Measurements from ENCODE around the gene MZF1. TPM values are rescaled to one million over a fixed set of nuclear protein-coding genes. Genes with fewer than 3 reads are reported as not detected.

Gene MZF1
- total RNA-seq, 1 experiment from 2014 or later, result 33.0 TPM

- intact Hi-C loops (cut with micrococcal nuclease), result loop anchor here (5.0 kb wide), 2 partner anchors 188 to 298 kb away; partner anchors contain the start of gene ZSCAN22
- TF ChIP-seq CBX3 (IDR thresholded peaks at IDR 0.05; ENCODE audit: low read depth) (no peak), POLR2AphosphoS5 (IDR thresholded peaks at IDR 0.05; ENCODE audit: low read depth, low read length) (0 out of 2 replicates have a peak, but pooled peaks have one; percentile 10)
- TSS peak; percentile 43 for BruUV-seq (replicated peaks)
- Histone ChIP-seq H3K4me1 (ENCODE audit: control insufficient read depth in 1 of 2, insufficient read depth in 2 of 2, low read length in 2 of 2) (peaks cover 11 to 34% of the 10 kb centered on the region in 2 experiments), H3K36me3 (ENCODE audit: control insufficient read depth in 1 of 2, insufficient read depth in 2 of 2, low read length in 2 of 2) (peaks cover 2 to 17% of the 10 kb centered on the region in 2 experiments; a peak in 2 of 4 replicates), H3K9ac (ENCODE audit: low read length) (peak overlapping the region; percentile 95; the same call in 1 of the 2 replicates), H3K27ac (ENCODE audit: low read depth, low read length) (peak overlapping the region; percentile 80), H2AFZ (ENCODE audit: low read depth, low read length, poor library complexity, severe bottlenecking) (no peak overlapping the region), H4K20me1 (ENCODE audit: insufficient read depth) (no peaks in the 10 kb centered on the region), H3K79me2 (ENCODE audit: insufficient read depth, low read length) (peaks cover 51% of the 10 kb centered on the region), H3K9me2 (ENCODE audit: insufficient read depth) (no peaks in the 10 kb centered on the region), H3K4me3 (replicated peaks in 1 of 2; ENCODE audit: low read depth in 1 of 2, low read length in 2 of 2) (peak overlapping the region; percentile 78 to 91; a peak in 2 of 4 replicates), H3K4me2 (ENCODE audit: low read length) (peak overlapping the region; percentile 98), H3K9me3 (ENCODE audit: control insufficient read depth in 1 of 2, insufficient read depth in 1 of 2, low read depth in 1 of 2, low read length in 2 of 2) (no peaks in the 10 kb centered on the region), H3K27me3 (ENCODE audit: insufficient read depth, low read length) (no peaks in the 10 kb centered on the region)
- ATAC-seq (no peak), DNase-seq (ENCODE audit: low read depth, low spot score) (no peak)
- CTCF ChIA-PET, result no interaction called here
- POLR2A ChIA-PET, result interaction anchor here (1.8 to 2.1 kb wide), 2 partner anchors 16 to 44 kb away, joined by 7 read pairs; no protein-coding TSS in a partner anchor
- RAD21 ChIA-PET (ENCODE audit: low non-redundant PET in 1 of 2, low total read pairs in 2 of 2, uncharacterized antibody in 2 of 2, unreplicated experiment in 2 of 2), result no interaction called here
Observed at GRCh38 chr19:58515259-58515658, 57.9 kb downstream of the MZF1 start.

DNA sequence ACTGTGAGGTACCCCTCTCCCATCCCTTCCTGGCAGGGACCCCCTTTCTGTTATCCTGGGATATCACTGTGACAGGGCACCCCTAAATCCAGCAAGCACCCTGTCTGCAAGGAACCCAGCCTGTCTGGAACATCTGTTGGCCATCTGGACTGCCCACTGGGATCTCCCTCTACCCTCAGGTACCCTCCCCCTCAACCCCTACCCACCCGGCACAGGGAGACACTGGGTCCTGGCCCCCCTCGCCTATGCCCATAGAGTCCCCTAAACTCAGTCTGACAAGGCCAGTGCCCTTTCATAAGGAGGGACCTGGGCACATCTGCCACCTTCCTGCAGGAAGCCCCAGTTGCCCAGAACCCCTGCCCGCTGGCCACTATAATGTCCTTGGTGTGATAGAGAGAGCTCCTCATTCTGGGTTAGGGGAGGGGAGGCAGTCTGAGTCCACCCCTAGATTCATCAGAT is 58.5 kb downstream of the MZF1 start:
- Histone ChIP-seq H3K4me2 (ENCODE audit: low read length) (peak overlapping the region; percentile 98), H3K4me3 (replicated peaks in 1 of 2; ENCODE audit: low read depth in 1 of 2, low read length in 2 of 2) (peak overlapping the region; percentile 78 to 91), H3K9me2 (ENCODE audit: insufficient read depth) (no peaks in the 10 kb centered on the region), H3K9me3 (ENCODE audit: control insufficient read depth in 1 of 2, insufficient read depth in 1 of 2, low read depth in 1 of 2, low read length in 2 of 2) (no peaks in the 10 kb centered on the region), H2AFZ (ENCODE audit: low read depth, low read length, poor library complexity, severe bottlenecking) (no peak overlapping the region), H3K9ac (ENCODE audit: low read length) (peak overlapping the region; percentile 95), H3K27ac (ENCODE audit: low read depth, low read length) (peak overlapping the region; percentile 80), H3K4me1 (ENCODE audit: control insufficient read depth in 1 of 2, insufficient read depth in 2 of 2, low read length in 2 of 2) (peaks cover 11 to 32% of the 10 kb centered on the region in 2 experiments), H4K20me1 (ENCODE audit: insufficient read depth) (no peaks in the 10 kb centered on the region), H3K79me2 (ENCODE audit: insufficient read depth, low read length) (peaks cover 51% of the 10 kb centered on the region), H3K27me3 (ENCODE audit: insufficient read depth, low read length) (no peaks in the 10 kb centered on the region), H3K36me3 (ENCODE audit: control insufficient read depth in 1 of 2, insufficient read depth in 2 of 2, low read length in 2 of 2) (peaks cover 2 to 17% of the 10 kb centered on the region in 2 experiments; a peak in 2 of 4 replicates)
- ChIA-PET RAD21 (ENCODE audit: low non-redundant PET in 1 of 2, low total read pairs in 2 of 2, uncharacterized antibody in 2 of 2, unreplicated experiment in 2 of 2) (interaction anchor here in 1 of 2 experiments (1.0 kb wide), 1 partner anchor 40 kb away, joined by 3 read pairs; the partner anchor contains the start of gene CHMP2A), POLR2A (interaction anchor here (0.9 to 2.1 kb wide), 7 partner anchors 15 to 286 kb away, joined by 3 to 10 read pairs (median 6); partner anchors contain the start of genes CHMP2A, ZNF446 and ZNF544), CTCF (interaction anchor here (0.6 to 1.6 kb wide), 11 partner anchors 8 to 1194 kb away, joined by 3 to 11 read pairs (median 5); partner anchors contain the start of genes TRIM28, ZNF497 and ZNF543)
- no peak for TF ChIP-seq EGR1 (IDR thresholded peaks at IDR 0.05; ENCODE audit: low read depth)
- TF ChIP-seq SIN3A (IDR thresholded peaks at IDR 0.05; ENCODE audit: low read depth), result no peak
- no peak for TF ChIP-seq ATF3 (IDR thresholded peaks at IDR 0.05)
- TF ChIP-seq POLR2A (IDR thresholded peaks at IDR 0.05; ENCODE audit: borderline replicate concordance, extremely low read depth, insufficient read depth, insufficient read length), result no peak
- intact Hi-C loops (cut with micrococcal nuclease), result loop anchor here (5.0 kb wide), 2 partner anchors 187 to 297 kb away; partner anchors contain the start of gene ZSCAN22
- ATAC-seq (no peak), DNase-seq (ENCODE audit: low read depth, low spot score) (no peak)
- BruUV-seq (replicated peaks), result no TSS peak

Measured in HCT116 (cell line).